ENCODE results near the gene SELENON. TPM values are rescaled to one million over a fixed set of nuclear protein-coding genes. Genes with fewer than 3 reads are reported as not detected.

The SELENON gene
- total and polyA plus RNA-seq, 2 of the 8 experiments (the other 6 are each of a cell fraction or from before 2014, with no cell fraction given): 43.0 to 77.6 TPM

DNA sequence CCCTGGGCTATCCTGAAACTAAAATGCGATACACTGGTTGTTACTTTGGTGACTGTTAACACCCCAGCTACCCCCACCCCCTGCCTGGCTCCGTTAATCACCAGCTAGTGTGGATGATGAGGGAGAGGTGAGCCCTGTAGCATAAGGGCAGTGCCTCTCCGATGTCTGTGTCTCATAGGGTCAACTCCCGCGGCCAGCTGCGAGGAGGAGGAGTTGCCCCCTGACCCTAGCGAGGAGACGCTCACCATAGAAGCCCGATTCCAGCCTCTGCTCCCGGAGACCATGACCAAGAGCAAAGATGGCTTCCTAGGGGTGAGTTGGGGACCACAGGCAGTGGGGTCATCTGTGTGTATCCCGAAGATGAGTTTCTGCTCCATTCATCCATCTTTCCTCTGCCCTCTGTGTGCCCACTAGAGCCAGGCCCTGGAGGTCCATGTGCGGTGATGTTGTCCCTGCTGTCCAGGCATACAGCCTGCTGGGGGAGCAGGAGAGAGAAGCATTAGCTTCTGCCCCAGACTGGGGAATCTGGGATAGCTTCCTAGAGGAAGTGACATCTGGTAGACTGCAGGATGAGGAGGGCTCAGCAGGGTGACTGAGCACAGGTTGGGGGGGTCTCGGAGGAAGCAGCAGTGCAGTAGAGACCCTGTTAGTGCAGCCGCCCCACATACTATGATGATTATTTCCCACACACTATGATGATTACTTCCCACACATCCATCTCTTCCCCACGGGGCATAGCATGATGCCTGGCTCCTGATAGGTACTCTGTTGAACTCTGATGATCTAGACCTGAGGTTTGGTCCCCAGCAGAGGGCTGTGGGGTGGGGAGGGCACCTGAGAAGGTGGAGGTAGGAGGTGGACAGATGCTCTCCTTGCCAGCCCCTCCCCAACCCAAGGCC lies 5.2 kb downstream of the SELENON start:
- Histone ChIP-seq H3K23me2 (ENCODE audit: low read depth, low read length) (peaks cover 7% of the 10 kb centered on the region; the same call in 1 of the 2 replicates), H4K5ac (ENCODE audit: insufficient read length, low read depth, low read length) (no peak overlapping the region), H2BK20ac (ENCODE audit: low read length) (no peak overlapping the region), H3K4me3 (ENCODE audit: extremely low read depth in 1 of 4, insufficient read depth in 2 of 4, low read depth in 3 of 4, low read length in 4 of 4) (no peak overlapping the region), H3K9me3 (ENCODE audit: insufficient read depth in 2 of 2, low read depth in 1 of 2, low read length in 1 of 2) (no peaks in the 10 kb centered on the region), H4K91ac (replicated peaks; ENCODE audit: insufficient read length, low read length) (no peak overlapping the region), H3K79me1 (ENCODE audit: low read depth, low read length) (no peaks in the 10 kb centered on the region; the same call in 1 of the 2 replicates), H4K8ac (ENCODE audit: extremely low read depth, insufficient read depth, low read length) (no peak overlapping the region), H3K4me2 (ENCODE audit: insufficient read depth in 1 of 2, low read depth in 2 of 2, low read length in 2 of 2) (no peak overlapping the region; a peak in 1 of 4 replicates), H3K18ac (ENCODE audit: extremely low read depth, low read length) (no peak overlapping the region), H3K36me3 (ENCODE audit: control insufficient read depth in 2 of 4, insufficient read depth in 4 of 4, low read length in 3 of 4) (peaks cover 0 to 13% (median 5%) of the 10 kb centered on the region in 4 experiments; a peak in 4 of 8 replicates), H3K56ac (replicated peaks; ENCODE audit: insufficient read length, low read depth, low read length) (no peak overlapping the region), H2BK15ac (ENCODE audit: low read length) (no peak overlapping the region), H2AK5ac (ENCODE audit: low read depth, low read length) (no peak overlapping the region), H4K20me1 (replicated peaks in 1 of 2; ENCODE audit: control insufficient read depth in 1 of 2, insufficient read depth in 2 of 2, low read length in 2 of 2) (peaks cover 0 to 8% of the 10 kb centered on the region in 2 experiments), H3K23ac (ENCODE audit: insufficient read length) (no peak overlapping the region), H3K27me3 (replicated peaks in 1 of 4; ENCODE audit: control insufficient read depth in 3 of 4, extremely low read depth in 1 of 4, insufficient read depth in 3 of 4, low read length in 3 of 4) (no peaks in the 10 kb centered on the region; a peak in 1 of 7 replicates), H3K27ac (ENCODE audit: low read depth, low read length) (no peak overlapping the region), H3K14ac (ENCODE audit: insufficient read length) (no peak overlapping the region), H2BK5ac (ENCODE audit: low read depth, low read length) (no peak overlapping the region), H3K79me2 (ENCODE audit: control insufficient read depth in 1 of 2, insufficient read depth in 2 of 2, low read length in 2 of 2) (no peaks in the 10 kb centered on the region), H3K4me1 (replicated peaks in 1 of 4; ENCODE audit: control insufficient read depth in 3 of 4, insufficient read depth in 4 of 4, low read length in 3 of 4) (peaks cover 2 to 4% (median 3%) of the 10 kb centered on the region in 4 experiments; a peak in 4 of 7 replicates), H2BK120ac (replicated peaks; ENCODE audit: low read depth, low read length) (no peak overlapping the region), H3K4ac (replicated peaks; ENCODE audit: insufficient read length, low read depth, low read length) (no peak overlapping the region), H2BK12ac (ENCODE audit: low read depth, low read length) (no peak overlapping the region), H2AFZ (ENCODE audit: low read length) (no peak overlapping the region), H3K9ac (replicated peaks in 1 of 4; ENCODE audit: extremely low read depth in 1 of 4, low read depth in 3 of 4, low read length in 3 of 4) (no peak overlapping the region)
- FAIRE-seq: no peak
- ChIA-PET CTCF (ENCODE audit: partially characterized antibody) (interaction anchor here (0.6 to 8.3 kb wide), 8 partner anchors 5 to 586 kb away, joined by 3 to 83 read pairs (median 4); no protein-coding TSS in a partner anchor), POLR2A (ENCODE audit: partially characterized antibody) (no interaction called here)
- DNase-seq (ENCODE audit: low read depth in 1 of 2, low spot score in 2 of 2): no peak
- 90% methylated on average over 15 of the region's 15 CpGs; no CpG with 5 or more reads in 1 of the 2 experiments for WGBS, 2 experiments (ENCODE audit: extremely low coverage in 1 of 2, insufficient coverage in 1 of 2, insufficient read length in 1 of 2, insufficient replicate concordance in 2 of 2, low coverage in 1 of 2, low lambda C conversion rate in 2 of 2, missing lambda C conversion rate in 1 of 2)
- TF ChIP-seq GABPA (IDR thresholded peaks at IDR 0.05; ENCODE audit: borderline replicate concordance, insufficient read depth, low read length) (no peak), RBBP5 (IDR thresholded peaks at IDR 0.05; ENCODE audit: borderline replicate concordance, low read depth, low read length) (no peak), BCL11A (IDR thresholded peaks at IDR 0.05; ENCODE audit: low read depth in 2 of 2, low read length in 2 of 2) (no peak), BACH1 (IDR thresholded peaks at IDR 0.05; ENCODE audit: low read length) (no peak), CTCF (IDR thresholded peaks at IDR 0.05; ENCODE audit: control extremely low read depth in 1 of 3, insufficient read depth in 1 of 3, low read depth in 1 of 3, low read length in 3 of 3) (no peak), PHF8 (conservative IDR thresholded peaks at IDR 0.05; ENCODE audit: low read depth, low read length) (no peak)
- TF ChIP-seq, protein P1, sequence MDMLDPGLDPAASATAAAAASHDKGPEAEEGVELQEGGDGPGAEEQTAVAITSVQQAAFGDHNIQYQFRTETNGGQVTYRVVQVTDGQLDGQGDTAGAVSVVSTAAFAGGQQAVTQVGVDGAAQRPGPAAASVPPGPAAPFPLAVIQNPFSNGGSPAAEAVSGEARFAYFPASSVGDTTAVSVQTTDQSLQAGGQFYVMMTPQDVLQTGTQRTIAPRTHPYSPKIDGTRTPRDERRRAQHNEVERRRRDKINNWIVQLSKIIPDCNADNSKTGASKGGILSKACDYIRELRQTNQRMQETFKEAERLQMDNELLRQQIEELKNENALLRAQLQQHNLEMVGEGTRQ (IDR thresholded peaks at IDR 0.05; ENCODE audit: low read length): no peak

Data from H1 (cell line).